Gastroesophageal sphincter (tissue), 3 donors: ENCODE data around the gene CD160.
"Not testable (repeated sequence)": the region's sequence is repeated elsewhere in the genome, so short reads cannot be mapped to it uniquely, and the experiment has no call there.

Experiments
- EP300 ChIP-seq: sonication (generic); formaldehyde crosslinking; IDR thresholded peaks from one replicate; pipeline ENCODE4 v1.6.1; 2017; ENCODE audit warnings: antibody characterized with exemption, mild to moderate bottlenecking
- POLR2A ChIP-seq, 2 donors: fragments of 450-650 bp; IDR thresholded peaks; one replicate each; pipeline ENCODE4 v1.6.1; 2017; ENCODE audit warnings: antibody characterized with exemption in 2 of 2, mild to moderate bottlenecking in 2 of 2, moderate library complexity in 1 of 2
- POLR2AphosphoS5 ChIP-seq: sonication (generic); formaldehyde crosslinking; IDR thresholded peaks from one replicate; pipeline ENCODE4 v1.6.1; 2017; ENCODE audit warnings: antibody characterized with exemption
- TF ChIP-seq, protein P1 (sequence below), 4 experiments: fragments of 200-600 bp in 2 of 4; fragments of 450-650 bp in 2 of 4; sonication (generic) in 1 of 4; IDR thresholded peaks; one replicate each; pipeline ENCODE4 v1.5.1; 2017 to 2019; ENCODE audit warnings: antibody characterized with exemption in 4 of 4, mild to moderate bottlenecking in 2 of 4, moderate library complexity in 2 of 4

DNA sequence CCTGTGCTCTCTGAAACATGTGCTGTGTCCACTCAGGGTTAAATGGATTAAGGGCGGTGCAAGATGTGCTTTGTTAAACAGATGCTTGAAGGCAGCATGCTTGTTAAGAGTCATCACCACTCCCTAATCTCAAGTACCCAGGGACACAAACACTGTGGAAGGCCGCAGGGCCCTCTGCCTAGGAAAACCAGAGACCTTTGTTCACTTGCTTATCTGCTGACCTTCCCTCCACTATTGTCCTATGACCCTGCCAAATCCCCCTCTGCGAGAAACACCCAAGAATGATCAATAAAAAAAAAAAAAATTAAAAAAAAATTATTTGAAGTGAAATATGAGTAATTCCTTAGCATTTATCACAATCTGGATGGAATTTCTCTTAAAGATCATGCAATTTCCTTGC lies 45.8 kb downstream of the CD160 start:
- not testable (repeated sequence) for TF ChIP-seq POLR2AphosphoS5; POLR2A (IDR thresholded peaks at IDR 0.05); EP300
- TF ChIP-seq, protein P1, sequence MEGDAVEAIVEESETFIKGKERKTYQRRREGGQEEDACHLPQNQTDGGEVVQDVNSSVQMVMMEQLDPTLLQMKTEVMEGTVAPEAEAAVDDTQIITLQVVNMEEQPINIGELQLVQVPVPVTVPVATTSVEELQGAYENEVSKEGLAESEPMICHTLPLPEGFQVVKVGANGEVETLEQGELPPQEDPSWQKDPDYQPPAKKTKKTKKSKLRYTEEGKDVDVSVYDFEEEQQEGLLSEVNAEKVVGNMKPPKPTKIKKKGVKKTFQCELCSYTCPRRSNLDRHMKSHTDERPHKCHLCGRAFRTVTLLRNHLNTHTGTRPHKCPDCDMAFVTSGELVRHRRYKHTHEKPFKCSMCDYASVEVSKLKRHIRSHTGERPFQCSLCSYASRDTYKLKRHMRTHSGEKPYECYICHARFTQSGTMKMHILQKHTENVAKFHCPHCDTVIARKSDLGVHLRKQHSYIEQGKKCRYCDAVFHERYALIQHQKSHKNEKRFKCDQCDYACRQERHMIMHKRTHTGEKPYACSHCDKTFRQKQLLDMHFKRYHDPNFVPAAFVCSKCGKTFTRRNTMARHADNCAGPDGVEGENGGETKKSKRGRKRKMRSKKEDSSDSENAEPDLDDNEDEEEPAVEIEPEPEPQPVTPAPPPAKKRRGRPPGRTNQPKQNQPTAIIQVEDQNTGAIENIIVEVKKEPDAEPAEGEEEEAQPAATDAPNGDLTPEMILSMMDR (IDR thresholded peaks at IDR 0.05) = not testable (repeated sequence)
